GM23338 (cell line): ENCODE measurements around the gene ATP13A2. TPM values are rescaled to one million over a fixed set of nuclear protein-coding genes. Genes with fewer than 3 reads are reported as not detected.

ENCODE experiments used
- ATAC-seq: fragments of 200-7000 bp; cut with Tn5 transposase; 3 replicates; pipeline ENCODE4 v1.9.1; 2020
- DNase-seq: peaks from one replicate; pipeline ENCODE4 v3.0.0-alpha.2; 2015; ENCODE audit warnings: low spot score
- H2AFZ ChIP-seq: fragments of 200-600 bp; sonication (generic); 2 replicates; pipeline ENCODE4 v1.8.0; 2016; ENCODE audit warnings: antibody characterized with exemption, mild to moderate bottlenecking, moderate library complexity
- H3F3A ChIP-seq: fragments of 200-600 bp; sonication (generic); replicated peaks from 2 replicates; pipeline ENCODE4 v1.8.0; 2017; ENCODE audit warnings: antibody characterized with exemption, mixed run types, low read depth
- H3K27ac ChIP-seq: fragments of 200-600 bp; sonication (generic); 2 replicates; pipeline ENCODE4 v1.6.1; 2016; ENCODE audit warnings: low read depth
- H3K27me3 ChIP-seq: fragments of 200-600 bp; sonication (generic); 2 replicates; pipeline ENCODE4 v1.8.0; 2016; ENCODE audit warnings: mild to moderate bottlenecking, mixed run types, moderate library complexity; ENCODE audit not compliant: insufficient read depth
- H3K36me3 ChIP-seq: fragments of 200-600 bp; sonication (generic); 2 replicates; pipeline ENCODE4 v1.8.0; 2016; ENCODE audit warnings: mild to moderate bottlenecking; ENCODE audit not compliant: insufficient read depth
- H3K4me1 ChIP-seq: fragments of 200-600 bp; sonication (generic); 2 replicates; pipeline ENCODE4 v1.8.0; 2016; ENCODE audit warnings: mild to moderate bottlenecking, moderate library complexity; ENCODE audit not compliant: insufficient read depth
- H3K4me2 ChIP-seq: fragments of 200-600 bp; sonication (generic); 2 replicates; pipeline ENCODE4 v1.7.1; 2017; ENCODE audit warnings: mixed run types
- H3K4me3 ChIP-seq: fragments of 200-600 bp; sonication (generic); 2 replicates; pipeline ENCODE4 v1.6.1; 2016; ENCODE audit warnings: mixed run types
- H3K79me2 ChIP-seq: fragments of 200-600 bp; sonication (generic); replicated peaks from 2 replicates; pipeline ENCODE4 v1.8.0; 2017; ENCODE audit warnings: mild to moderate bottlenecking; ENCODE audit not compliant: insufficient read depth
- H3K9me2 ChIP-seq: fragments of 200-600 bp; sonication (generic); 2 replicates; pipeline ENCODE4 v1.8.0; 2017; ENCODE audit not compliant: insufficient read depth
- H4K20me1 ChIP-seq: fragments of 200-600 bp; sonication (generic); replicated peaks from 2 replicates; pipeline ENCODE4 v1.8.0; 2017; ENCODE audit warnings: mild to moderate bottlenecking; ENCODE audit not compliant: insufficient read depth
- H3K27ac Mint-ChIP-seq: 2 replicates; pipeline ENCODE4 v1.8.0; 2020; ENCODE audit warnings: inconsistent platforms, mild to moderate bottlenecking, moderate library complexity, mixed read lengths
- H3K27me3 Mint-ChIP-seq: 3 replicates; pipeline ENCODE4 v1.8.0; 2022; ENCODE audit warnings: low read depth, mild to moderate bottlenecking, moderate library complexity, mixed read lengths, inconsistent platforms; ENCODE audit not compliant: insufficient read depth, poor library complexity
- H3K36me3 Mint-ChIP-seq: 3 replicates; pipeline ENCODE4 v1.8.0; 2021; ENCODE audit warnings: low read depth, mild to moderate bottlenecking, inconsistent platforms, moderate library complexity, mixed read lengths
- H3K4me1 Mint-ChIP-seq: 3 replicates; pipeline ENCODE4 v1.8.0; 2020; ENCODE audit warnings: mild to moderate bottlenecking, inconsistent platforms, mixed read lengths
- H3K4me3 Mint-ChIP-seq: 3 replicates; pipeline ENCODE4 v1.8.0; 2021; ENCODE audit warnings: moderate library complexity, mild to moderate bottlenecking, inconsistent platforms, mixed read lengths
- H3K9me3 Mint-ChIP-seq: 3 replicates; pipeline ENCODE4 v1.8.0; 2020; ENCODE audit warnings: moderate library complexity, mild to moderate bottlenecking, inconsistent platforms, mixed read lengths
- CREB1 ChIP-seq: fragments of 250-450 bp; sonication (Bioruptor Pico); IDR thresholded peaks from 2 replicates; pipeline ENCODE4 v1.5.0; 2020; ENCODE audit warnings: low read depth, mild to moderate bottlenecking, moderate library complexity
- EZH2 ChIP-seq: fragments of 200-600 bp; sonication (generic); IDR thresholded peaks from one replicate; pipeline ENCODE4 v1.8.0; 2017; ENCODE audit warnings: antibody characterized with exemption, mild to moderate bottlenecking, low read depth; ENCODE audit not compliant: unreplicated experiment
- EZH2phosphoT487 ChIP-seq: fragments of 200-600 bp; sonication (generic); IDR thresholded peaks from one replicate; pipeline ENCODE4 v1.8.1; 2018; ENCODE audit warnings: antibody characterized with exemption; ENCODE audit not compliant: unreplicated experiment
- NANOG ChIP-seq: IDR thresholded peaks from 2 replicates; pipeline ENCODE4 v1.6.1; 2016; ENCODE audit warnings: antibody characterized with exemption, borderline replicate concordance
- STAT1 ChIP-seq: IDR thresholded peaks from one replicate; pipeline ENCODE4 v1.6.1; 2016; ENCODE audit warnings: antibody characterized with exemption; ENCODE audit not compliant: unreplicated experiment
- ZNF114 ChIP-seq: fragments of 250-450 bp; sonication (Bioruptor Pico); IDR thresholded peaks from 2 replicates; pipeline ENCODE4 v1.5.0; 2020; ENCODE audit warnings: mild to moderate bottlenecking, moderate library complexity
- ZNF331 ChIP-seq: fragments of 250-450 bp; sonication (Bioruptor Pico); IDR thresholded peaks from 2 replicates; pipeline ENCODE4 v1.5.0; 2020; ENCODE audit warnings: low read depth, mild to moderate bottlenecking, moderate library complexity
- polyA plus RNA-seq: library from polyadenylated mRNA; unstranded; fragments of >200 nt; fragmentation: Nextera tagmentation; extraction: Ambion mirVana; gene quantifications from 2 replicates; pipeline ENCODE4 v1.2.1, GENCODE V29; 2016
- total RNA-seq: library from RNA; depleted of rRNA; stranded (reverse); fragments of >200 nt; shearing (Covaris generic); gene quantifications from 2 replicates; pipeline ENCODE4 v1.2.3, GENCODE V29; 2014
- TF ChIP-seq, protein P1 (sequence below): fragments of 250-450 bp; sonication (Bioruptor Pico); IDR thresholded peaks from 2 replicates; pipeline ENCODE4 v1.5.0; 2020; ENCODE audit warnings: mild to moderate bottlenecking, moderate library complexity
- TF ChIP-seq, protein P2 (sequence below): IDR thresholded peaks from 2 replicates; pipeline ENCODE4 v1.6.1; 2016; ENCODE audit warnings: antibody characterized with exemption

Gene ATP13A2
- total and polyA plus RNA-seq, 2 experiments from 2014 or later, result 30.1 to 87.7 TPM

DNA sequence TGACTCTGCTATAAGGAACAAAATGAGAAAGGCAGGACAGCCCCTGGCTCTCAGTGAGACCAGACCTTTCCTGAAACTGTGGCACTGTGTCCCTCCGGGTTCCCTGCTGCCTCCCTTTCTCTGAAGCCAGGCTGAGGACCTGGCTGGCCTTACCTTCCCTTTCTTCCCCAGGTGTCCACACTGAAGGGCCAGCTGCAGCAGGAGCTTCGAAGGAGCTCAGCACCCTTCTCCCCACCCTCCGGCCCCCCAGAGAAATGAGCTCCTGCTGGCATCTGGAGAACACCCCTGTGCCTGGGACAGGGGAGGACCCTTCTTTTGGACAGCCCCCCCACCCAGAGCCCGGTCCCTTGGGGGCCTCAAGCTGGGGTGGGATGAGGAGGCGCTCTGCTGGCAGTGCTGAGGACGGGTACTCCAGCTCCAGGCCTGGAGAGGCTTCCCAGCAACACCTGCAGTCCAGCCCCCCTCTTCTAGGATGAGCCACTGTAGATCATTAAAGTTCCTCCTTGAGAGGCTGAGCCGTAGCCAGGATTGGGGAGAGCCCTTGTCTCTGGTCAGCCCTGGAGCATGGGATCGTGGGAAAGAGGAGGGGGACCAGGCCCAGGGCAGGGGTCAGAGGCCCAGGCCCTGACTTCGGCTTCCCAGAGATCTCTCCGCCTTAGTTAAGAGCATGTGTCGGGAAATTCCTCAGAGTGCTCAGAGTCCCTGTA lies 39.4 kb downstream of the ATP13A2 start:
- H4K20me1 ChIP-seq, result peaks cover 5% of the 10 kb centered on the region; the same call in 1 of the 2 replicates
- Mint-ChIP-seq H3K36me3 (peaks cover 48% of the 10 kb centered on the region), H3K4me1 (peaks cover 32% of the 10 kb centered on the region), H3K27ac (no peak overlapping the region; the same call in 1 of the 2 replicates), H3K4me3 (no peak overlapping the region; the same call in 2 of the 3 replicates), H3K9me3 (no peaks in the 10 kb centered on the region), H3K27me3 (peaks cover 25% of the 10 kb centered on the region)
- 0 out of 2 replicates have a peak, but pooled peaks cover under 1% of the 10 kb centered on the region for H3K79me2 ChIP-seq
- H3F3A ChIP-seq, result peaks cover 10% of the 10 kb centered on the region; the same call in 1 of the 2 replicates
- H3K4me2 ChIP-seq, result no peak overlapping the region
- no peak overlapping the region for H2AFZ ChIP-seq
- DNase-seq (no peak), ATAC-seq (peak; percentile 3)
- 0 out of 2 replicates have a peak overlapping the region, but pooled peaks have one; percentile 55 for H3K27ac ChIP-seq
- no peak overlapping the region for H3K4me3 ChIP-seq
- TF ChIP-seq NANOG, result no peak
- TF ChIP-seq EZH2, result no peak
- TF ChIP-seq ZNF331 (CRISPR knock-in tag), result no peak
- TF ChIP-seq, protein P1, sequence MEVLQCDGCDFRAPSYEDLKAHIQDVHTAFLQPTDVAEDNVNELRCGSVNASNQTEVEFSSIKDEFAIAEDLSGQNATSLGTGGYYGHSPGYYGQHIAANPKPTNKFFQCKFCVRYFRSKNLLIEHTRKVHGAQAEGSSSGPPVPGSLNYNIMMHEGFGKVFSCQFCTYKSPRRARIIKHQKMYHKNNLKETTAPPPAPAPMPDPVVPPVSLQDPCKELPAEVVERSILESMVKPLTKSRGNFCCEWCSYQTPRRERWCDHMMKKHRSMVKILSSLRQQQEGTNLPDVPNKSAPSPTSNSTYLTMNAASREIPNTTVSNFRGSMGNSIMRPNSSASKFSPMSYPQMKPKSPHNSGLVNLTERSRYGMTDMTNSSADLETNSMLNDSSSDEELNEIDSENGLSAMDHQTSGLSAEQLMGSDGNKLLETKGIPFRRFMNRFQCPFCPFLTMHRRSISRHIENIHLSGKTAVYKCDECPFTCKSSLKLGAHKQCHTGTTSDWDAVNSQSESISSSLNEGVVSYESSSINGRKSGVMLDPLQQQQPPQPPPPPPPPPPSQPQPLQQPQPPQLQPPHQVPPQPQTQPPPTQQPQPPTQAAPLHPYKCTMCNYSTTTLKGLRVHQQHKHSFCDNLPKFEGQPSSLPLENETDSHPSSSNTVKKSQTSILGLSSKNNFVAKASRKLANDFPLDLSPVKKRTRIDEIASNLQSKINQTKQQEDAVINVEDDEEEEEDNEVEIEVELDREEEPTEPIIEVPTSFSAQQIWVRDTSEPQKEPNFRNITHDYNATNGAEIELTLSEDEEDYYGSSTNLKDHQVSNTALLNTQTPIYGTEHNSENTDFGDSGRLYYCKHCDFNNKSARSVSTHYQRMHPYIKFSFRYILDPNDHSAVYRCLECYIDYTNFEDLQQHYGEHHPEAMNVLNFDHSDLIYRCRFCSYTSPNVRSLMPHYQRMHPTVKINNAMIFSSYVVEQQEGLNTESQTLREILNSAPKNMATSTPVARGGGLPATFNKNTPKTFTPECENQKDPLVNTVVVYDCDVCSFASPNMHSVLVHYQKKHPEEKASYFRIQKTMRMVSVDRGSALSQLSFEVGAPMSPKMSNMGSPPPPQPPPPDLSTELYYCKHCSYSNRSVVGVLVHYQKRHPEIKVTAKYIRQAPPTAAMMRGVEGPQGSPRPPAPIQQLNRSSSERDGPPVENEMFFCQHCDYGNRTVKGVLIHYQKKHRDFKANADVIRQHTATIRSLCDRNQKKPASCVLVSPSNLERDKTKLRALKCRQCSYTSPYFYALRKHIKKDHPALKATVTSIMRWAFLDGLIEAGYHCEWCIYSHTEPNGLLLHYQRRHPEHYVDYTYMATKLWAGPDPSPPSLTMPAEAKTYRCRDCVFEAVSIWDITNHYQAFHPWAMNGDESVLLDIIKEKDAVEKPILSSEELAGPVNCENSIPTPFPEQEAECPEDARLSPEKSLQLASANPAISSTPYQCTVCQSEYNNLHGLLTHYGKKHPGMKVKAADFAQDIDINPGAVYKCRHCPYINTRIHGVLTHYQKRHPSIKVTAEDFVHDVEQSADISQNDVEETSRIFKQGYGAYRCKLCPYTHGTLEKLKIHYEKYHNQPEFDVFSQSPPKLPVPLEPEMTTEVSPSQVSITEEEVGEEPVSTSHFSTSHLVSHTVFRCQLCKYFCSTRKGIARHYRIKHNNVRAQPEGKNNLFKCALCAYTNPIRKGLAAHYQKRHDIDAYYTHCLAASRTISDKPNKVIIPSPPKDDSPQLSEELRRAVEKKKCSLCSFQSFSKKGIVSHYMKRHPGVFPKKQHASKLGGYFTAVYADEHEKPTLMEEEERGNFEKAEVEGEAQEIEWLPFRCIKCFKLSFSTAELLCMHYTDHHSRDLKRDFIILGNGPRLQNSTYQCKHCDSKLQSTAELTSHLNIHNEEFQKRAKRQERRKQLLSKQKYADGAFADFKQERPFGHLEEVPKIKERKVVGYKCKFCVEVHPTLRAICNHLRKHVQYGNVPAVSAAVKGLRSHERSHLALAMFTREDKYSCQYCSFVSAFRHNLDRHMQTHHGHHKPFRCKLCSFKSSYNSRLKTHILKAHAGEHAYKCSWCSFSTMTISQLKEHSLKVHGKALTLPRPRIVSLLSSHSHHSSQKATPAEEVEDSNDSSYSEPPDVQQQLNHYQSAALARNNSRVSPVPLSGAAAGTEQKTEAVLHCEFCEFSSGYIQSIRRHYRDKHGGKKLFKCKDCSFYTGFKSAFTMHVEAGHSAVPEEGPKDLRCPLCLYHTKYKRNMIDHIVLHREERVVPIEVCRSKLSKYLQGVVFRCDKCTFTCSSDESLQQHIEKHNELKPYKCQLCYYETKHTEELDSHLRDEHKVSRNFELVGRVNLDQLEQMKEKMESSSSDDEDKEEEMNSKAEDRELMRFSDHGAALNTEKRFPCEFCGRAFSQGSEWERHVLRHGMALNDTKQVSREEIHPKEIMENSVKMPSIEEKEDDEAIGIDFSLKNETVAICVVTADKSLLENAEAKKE (CRISPR knock-in tag), result no peak
- no peak for TF ChIP-seq EZH2phosphoT487
- TF ChIP-seq, protein P2, sequence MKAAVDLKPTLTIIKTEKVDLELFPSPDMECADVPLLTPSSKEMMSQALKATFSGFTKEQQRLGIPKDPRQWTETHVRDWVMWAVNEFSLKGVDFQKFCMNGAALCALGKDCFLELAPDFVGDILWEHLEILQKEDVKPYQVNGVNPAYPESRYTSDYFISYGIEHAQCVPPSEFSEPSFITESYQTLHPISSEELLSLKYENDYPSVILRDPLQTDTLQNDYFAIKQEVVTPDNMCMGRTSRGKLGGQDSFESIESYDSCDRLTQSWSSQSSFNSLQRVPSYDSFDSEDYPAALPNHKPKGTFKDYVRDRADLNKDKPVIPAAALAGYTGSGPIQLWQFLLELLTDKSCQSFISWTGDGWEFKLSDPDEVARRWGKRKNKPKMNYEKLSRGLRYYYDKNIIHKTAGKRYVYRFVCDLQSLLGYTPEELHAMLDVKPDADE, result no peak
- no peak for TF ChIP-seq ZNF114
- no peak for TF ChIP-seq CREB1
- TF ChIP-seq STAT1, result no peak
- H3K27me3 ChIP-seq, result no peaks in the 10 kb centered on the region
- H3K4me1 ChIP-seq, result peaks cover 7% of the 10 kb centered on the region; the same call in 1 of the 2 replicates
- no peaks in the 10 kb centered on the region for H3K9me2 ChIP-seq
- no peaks in the 10 kb centered on the region; the same call in 1 of the 2 replicates for H3K36me3 ChIP-seq
